ENCODE measurements around the gene MPP2.
"Not testable (repeated sequence)": the region's sequence is repeated elsewhere in the genome, so short reads cannot be mapped to it uniquely, and the experiment has no call there.

The MPP2 gene

GRCh38 chr17:43842975-43843325, 64.4 kb downstream of the MPP2 start:
- TF ChIP-seq EZH2phosphoT487 (IDR thresholded peaks at IDR 0.05; ENCODE audit: borderline replicate concordance): no peak
- no peak for TF ChIP-seq CTCF (conservative IDR thresholded peaks at IDR 0.05; ENCODE audit: low read length)
- H3K9me3 ChIP-seq (ENCODE audit: insufficient read depth, low read depth, low read length): no peaks in the 10 kb centered on the region
- no peak overlapping the region for H2AFZ ChIP-seq (ENCODE audit: low read length)
- H3K79me2 ChIP-seq (ENCODE audit: insufficient read depth, low read length): no peaks in the 10 kb centered on the region
- H3F3A ChIP-seq (ENCODE audit: low read depth): no peaks in the 10 kb centered on the region
- H3K27me3 ChIP-seq (ENCODE audit: insufficient read depth, low read length, poor library complexity, severe bottlenecking): no peaks in the 10 kb centered on the region
- no peak overlapping the region for H3K4me2 ChIP-seq (ENCODE audit: low read depth, low read length, poor library complexity, severe bottlenecking)
- no peaks in the 10 kb centered on the region for H3K4me1 ChIP-seq (ENCODE audit: insufficient read depth, low read length, poor library complexity, severe bottlenecking)
- no peak overlapping the region for H3K9ac ChIP-seq (ENCODE audit: low read depth, low read length, poor library complexity, severe bottlenecking)
- H3K36me3 ChIP-seq (ENCODE audit: insufficient read depth, low read length): no peaks in the 10 kb centered on the region
- H4K20me1 ChIP-seq (ENCODE audit: insufficient read depth, low read length, poor library complexity, severe bottlenecking): no peaks in the 10 kb centered on the region
- no peak overlapping the region for H3K4me3 ChIP-seq (ENCODE audit: low read length, poor library complexity, severe bottlenecking)
- H3K9me2 ChIP-seq (replicated peaks; ENCODE audit: low read depth, low read length): no peaks in the 10 kb centered on the region

DNA sequence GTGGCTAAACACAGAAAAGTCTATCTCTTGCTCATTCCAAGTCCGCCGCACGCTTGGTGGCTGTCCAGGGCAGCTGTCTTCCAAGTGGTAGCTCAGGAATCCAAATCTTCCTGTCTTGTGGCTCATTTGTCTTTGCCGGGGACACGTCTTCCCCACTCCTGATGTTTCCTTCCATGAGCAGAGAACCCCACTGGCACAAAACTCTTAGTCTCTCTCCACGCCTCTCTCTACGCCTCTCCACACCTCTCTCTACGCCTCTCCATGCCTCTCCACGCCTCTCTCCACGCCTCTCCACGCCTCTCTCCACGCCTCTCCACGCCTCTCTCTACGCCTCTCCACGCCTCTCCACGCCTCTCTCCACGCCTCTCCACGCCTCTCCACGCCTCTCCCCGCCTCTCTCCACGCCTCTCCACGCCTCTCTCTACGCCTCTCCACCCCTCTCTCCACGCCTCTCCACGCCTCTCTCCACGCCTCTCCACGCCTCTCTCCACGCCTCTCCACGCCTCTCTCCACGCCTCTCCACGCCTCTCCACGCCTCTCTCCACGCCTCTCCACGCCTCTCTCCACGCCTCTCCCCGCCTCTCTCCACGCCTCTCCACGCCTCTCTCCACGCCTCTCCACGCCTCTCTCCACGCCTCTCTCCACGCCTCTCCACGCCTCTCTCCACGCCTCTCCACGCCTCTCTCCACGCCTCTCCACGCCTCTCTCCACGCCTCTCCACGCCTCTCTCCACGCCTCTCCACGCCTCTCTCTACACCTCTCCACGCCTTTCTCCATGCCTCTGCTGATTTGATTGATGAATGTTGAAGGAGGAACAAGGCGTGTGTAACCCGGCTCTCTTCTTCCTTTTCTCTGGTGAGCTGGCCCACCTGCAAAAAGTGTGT, 65.0 kb downstream of the MPP2 start:
- not testable (repeated sequence) for H3K9ac ChIP-seq (ENCODE audit: low read depth, low read length, poor library complexity, severe bottlenecking); H3K36me3 ChIP-seq (ENCODE audit: insufficient read depth, low read length); H3K79me2 ChIP-seq (ENCODE audit: insufficient read depth, low read length); H4K20me1 ChIP-seq (ENCODE audit: insufficient read depth, low read length, poor library complexity, severe bottlenecking); H3K9me2 ChIP-seq (replicated peaks; ENCODE audit: low read depth, low read length); H3K27me3 ChIP-seq (ENCODE audit: insufficient read depth, low read length, poor library complexity, severe bottlenecking); H3K4me1 ChIP-seq (ENCODE audit: insufficient read depth, low read length, poor library complexity, severe bottlenecking); H3K9me3 ChIP-seq (ENCODE audit: insufficient read depth, low read depth, low read length); H3K4me3 ChIP-seq (ENCODE audit: low read length, poor library complexity, severe bottlenecking); H3F3A ChIP-seq (ENCODE audit: low read depth); H2AFZ ChIP-seq (ENCODE audit: low read length); H3K4me2 ChIP-seq (ENCODE audit: low read depth, low read length, poor library complexity, severe bottlenecking)

DNA sequence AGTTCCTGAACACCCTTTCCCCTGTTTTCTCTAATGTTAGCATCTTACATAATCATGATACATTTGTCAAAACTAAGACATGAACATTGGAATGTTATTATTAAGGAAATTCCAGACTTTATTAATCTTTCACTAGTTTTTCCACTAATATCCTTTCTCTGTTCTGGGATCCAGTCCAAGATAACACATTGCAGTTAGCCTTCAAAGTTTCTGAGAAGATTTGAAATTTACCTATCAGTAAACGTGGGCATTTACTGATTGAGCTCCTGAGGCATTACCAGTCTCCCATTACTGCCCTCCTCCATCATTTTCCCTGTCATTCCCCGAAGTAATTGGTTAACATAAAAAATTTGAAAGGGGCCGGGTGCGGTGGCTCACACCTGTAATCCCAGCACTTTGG, 66.1 kb downstream of the MPP2 start:
- no peaks in the 10 kb centered on the region for H3K9me3 ChIP-seq (ENCODE audit: insufficient read depth, low read depth, low read length)
- no peaks in the 10 kb centered on the region for H3K9me2 ChIP-seq (replicated peaks; ENCODE audit: low read depth, low read length)
- H3K79me2 ChIP-seq (ENCODE audit: insufficient read depth, low read length): no peaks in the 10 kb centered on the region
- H3K27me3 ChIP-seq (ENCODE audit: insufficient read depth, low read length, poor library complexity, severe bottlenecking): no peaks in the 10 kb centered on the region
- no peak overlapping the region for H2AFZ ChIP-seq (ENCODE audit: low read length)
- H3K9ac ChIP-seq (ENCODE audit: low read depth, low read length, poor library complexity, severe bottlenecking): no peak overlapping the region
- TF ChIP-seq CTCF (conservative IDR thresholded peaks at IDR 0.05; ENCODE audit: low read length) (no peak), EZH2phosphoT487 (IDR thresholded peaks at IDR 0.05; ENCODE audit: borderline replicate concordance) (no peak)
- H4K20me1 ChIP-seq (ENCODE audit: insufficient read depth, low read length, poor library complexity, severe bottlenecking): no peaks in the 10 kb centered on the region
- H3K36me3 ChIP-seq (ENCODE audit: insufficient read depth, low read length): no peaks in the 10 kb centered on the region
- no peak overlapping the region for H3K4me3 ChIP-seq (ENCODE audit: low read length, poor library complexity, severe bottlenecking)
- no peaks in the 10 kb centered on the region for H3F3A ChIP-seq (ENCODE audit: low read depth)
- no peaks in the 10 kb centered on the region for H3K4me1 ChIP-seq (ENCODE audit: insufficient read depth, low read length, poor library complexity, severe bottlenecking)
- H3K4me2 ChIP-seq (ENCODE audit: low read depth, low read length, poor library complexity, severe bottlenecking): no peak overlapping the region

DNA sequence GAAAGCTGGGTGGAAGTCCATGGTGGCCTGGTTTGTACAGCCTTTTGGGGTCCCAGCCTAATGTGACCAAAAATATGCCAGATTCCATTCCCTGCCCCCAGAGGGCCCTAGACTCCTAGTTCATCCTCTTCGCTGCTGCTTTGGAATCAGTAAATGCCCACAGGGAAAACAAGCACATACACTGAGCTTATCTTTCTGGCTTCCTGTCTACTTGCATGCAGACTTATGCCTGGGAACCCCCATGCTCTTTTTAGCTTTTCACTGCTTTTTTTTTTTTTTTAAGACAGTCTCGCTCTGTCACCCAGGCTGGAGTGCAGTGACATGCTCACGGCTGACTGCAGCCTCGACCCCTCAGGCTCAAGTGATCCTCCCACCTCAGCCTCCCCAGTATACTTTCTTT, 66.5 kb downstream of the MPP2 start:
- no peak overlapping the region for H3K4me3 ChIP-seq (ENCODE audit: low read length, poor library complexity, severe bottlenecking)
- no peak overlapping the region for H3K4me2 ChIP-seq (ENCODE audit: low read depth, low read length, poor library complexity, severe bottlenecking)
- TF ChIP-seq EZH2phosphoT487 (IDR thresholded peaks at IDR 0.05; ENCODE audit: borderline replicate concordance) (no peak), CTCF (conservative IDR thresholded peaks at IDR 0.05; ENCODE audit: low read length) (peak; percentile 50)

More for the DNA sequence above, 66.5 kb downstream of the MPP2 start:
- H3F3A ChIP-seq (ENCODE audit: low read depth): no peaks in the 10 kb centered on the region
- H3K4me1 ChIP-seq (ENCODE audit: insufficient read depth, low read length, poor library complexity, severe bottlenecking): no peaks in the 10 kb centered on the region
- no peaks in the 10 kb centered on the region for H3K79me2 ChIP-seq (ENCODE audit: insufficient read depth, low read length)
- no peaks in the 10 kb centered on the region for H3K9me3 ChIP-seq (ENCODE audit: insufficient read depth, low read depth, low read length)
- no peak overlapping the region for H2AFZ ChIP-seq (ENCODE audit: low read length)
- no peaks in the 10 kb centered on the region for H3K27me3 ChIP-seq (ENCODE audit: insufficient read depth, low read length, poor library complexity, severe bottlenecking)
- no peak overlapping the region for H3K9ac ChIP-seq (ENCODE audit: low read depth, low read length, poor library complexity, severe bottlenecking)
- H4K20me1 ChIP-seq (ENCODE audit: insufficient read depth, low read length, poor library complexity, severe bottlenecking): no peaks in the 10 kb centered on the region
- no peaks in the 10 kb centered on the region for H3K9me2 ChIP-seq (replicated peaks; ENCODE audit: low read depth, low read length)
- H3K36me3 ChIP-seq (ENCODE audit: insufficient read depth, low read length): no peaks in the 10 kb centered on the region

Measured in Loucy (cell line).